ENCODE data around the gene CD300LG. TPM values are rescaled to one million over a fixed set of nuclear protein-coding genes. Genes with fewer than 3 reads are reported as not detected.

Gene CD300LG
- total and polyA plus RNA-seq, 8 donors, result 0.29 to 3.7 (median 0.92) TPM; not detected in 1

GRCh38 chr17:43873815-43874214, 26.8 kb downstream of the CD300LG start:
- peaks cover 0 to 8% (median 0%) of the 10 kb centered on the region in 3 donors for H3K27me3 ChIP-seq
- WGBS, 5 donors, result 66 to 73% (median 72%) methylated on average over 6 of the region's 6 CpGs
- no peak overlapping the region for H3K4me3 ChIP-seq
- H3K9me3 ChIP-seq, result no peaks in the 10 kb centered on the region
- TF ChIP-seq POLR2AphosphoS5 (IDR thresholded peaks at IDR 0.05) (no peak), EP300 (IDR thresholded peaks at IDR 0.05) (no peak), POLR2A (IDR thresholded peaks at IDR 0.05) (no peak)
- TF ChIP-seq, protein P1, sequence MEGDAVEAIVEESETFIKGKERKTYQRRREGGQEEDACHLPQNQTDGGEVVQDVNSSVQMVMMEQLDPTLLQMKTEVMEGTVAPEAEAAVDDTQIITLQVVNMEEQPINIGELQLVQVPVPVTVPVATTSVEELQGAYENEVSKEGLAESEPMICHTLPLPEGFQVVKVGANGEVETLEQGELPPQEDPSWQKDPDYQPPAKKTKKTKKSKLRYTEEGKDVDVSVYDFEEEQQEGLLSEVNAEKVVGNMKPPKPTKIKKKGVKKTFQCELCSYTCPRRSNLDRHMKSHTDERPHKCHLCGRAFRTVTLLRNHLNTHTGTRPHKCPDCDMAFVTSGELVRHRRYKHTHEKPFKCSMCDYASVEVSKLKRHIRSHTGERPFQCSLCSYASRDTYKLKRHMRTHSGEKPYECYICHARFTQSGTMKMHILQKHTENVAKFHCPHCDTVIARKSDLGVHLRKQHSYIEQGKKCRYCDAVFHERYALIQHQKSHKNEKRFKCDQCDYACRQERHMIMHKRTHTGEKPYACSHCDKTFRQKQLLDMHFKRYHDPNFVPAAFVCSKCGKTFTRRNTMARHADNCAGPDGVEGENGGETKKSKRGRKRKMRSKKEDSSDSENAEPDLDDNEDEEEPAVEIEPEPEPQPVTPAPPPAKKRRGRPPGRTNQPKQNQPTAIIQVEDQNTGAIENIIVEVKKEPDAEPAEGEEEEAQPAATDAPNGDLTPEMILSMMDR (IDR thresholded peaks at IDR 0.05), result no peak
- DNase-seq, result no peak
- intact Hi-C loops (cut with DNase I; ENCODE audit: low total_unique reads), result no loop called here
- peaks cover 0 to 24% (median 6%) of the 10 kb centered on the region in 4 donors for H3K4me1 ChIP-seq
- H3K36me3 ChIP-seq, result peaks cover 0 to 23% (median 6%) of the 10 kb centered on the region in 4 donors
- H3K27ac ChIP-seq, result peak overlapping the region in 1 of 5 donors; percentile 25

GRCh38 chr17:43874293-43874692, 27.3 kb downstream of the CD300LG start:
- peak; percentile 65 to 77 for DNase-seq
- peak overlapping the region in 1 of 5 donors; percentile 25 for H3K27ac ChIP-seq

GRCh38 chr17:43875476-43876147, 28.6 kb downstream of the CD300LG start:
- Histone ChIP-seq H3K27me3 (peaks cover 0 to 2% (median 0%) of the 10 kb centered on the region in 3 donors), H3K9me3 (no peaks in the 10 kb centered on the region), H3K36me3 (peaks cover 0 to 29% (median 9%) of the 10 kb centered on the region in 4 donors), H3K27ac (no peak overlapping the region), H3K4me3 (no peak overlapping the region), H3K4me1 (peaks cover 0 to 30% (median 6%) of the 10 kb centered on the region in 4 donors)
- TF ChIP-seq POLR2AphosphoS5 (IDR thresholded peaks at IDR 0.05) (no peak), POLR2A (IDR thresholded peaks at IDR 0.05) (no peak), EP300 (IDR thresholded peaks at IDR 0.05) (no peak)
- TF ChIP-seq, protein P1 (IDR thresholded peaks at IDR 0.05), result no peak
- DNase-seq, result no peak
- WGBS, 5 donors, result 81 to 93% (median 85%) methylated on average over 3 of the region's 3 CpGs
- intact Hi-C loops (cut with DNase I; ENCODE audit: low total_unique reads), result no loop called here

More at GRCh38 chr17:43874293-43874692, 27.3 kb downstream of the CD300LG start:
- no peak for TF ChIP-seq EP300 (IDR thresholded peaks at IDR 0.05)
- TF ChIP-seq POLR2AphosphoS5 (IDR thresholded peaks at IDR 0.05), result peak in 1 of 3 donors; percentile 45
- H3K36me3 ChIP-seq, result peaks cover 0 to 23% (median 6%) of the 10 kb centered on the region in 4 donors
- no peaks in the 10 kb centered on the region for H3K9me3 ChIP-seq
- 31 to 53% (median 38%) methylated on average over 3 of the region's 3 CpGs for WGBS, 5 donors
- H3K27me3 ChIP-seq, result peaks cover 0 to 8% (median 0%) of the 10 kb centered on the region in 3 donors
- H3K4me1 ChIP-seq, result peaks cover 0 to 26% (median 6%) of the 10 kb centered on the region in 4 donors
- no peak overlapping the region for H3K4me3 ChIP-seq
- intact Hi-C loops (cut with DNase I; ENCODE audit: low total_unique reads), result no loop called here

GRCh38 chr17:43877031-43877430, 30.1 kb downstream of the CD300LG start:
- Histone ChIP-seq H3K27ac (no peak overlapping the region), H3K9me3 (no peaks in the 10 kb centered on the region), H3K27me3 (no peaks in the 10 kb centered on the region), H3K36me3 (peaks cover 0 to 43% (median 20%) of the 10 kb centered on the region in 4 donors), H3K4me1 (peaks cover 0 to 30% (median 6%) of the 10 kb centered on the region in 4 donors), H3K4me3 (no peak overlapping the region)
- DNase-seq, result no peak
- intact Hi-C loops (cut with DNase I; ENCODE audit: low total_unique reads), result no loop called here
- WGBS, 5 donors, result 59 to 88% (median 87%) methylated on average over 4 to 7 of the region's 7 CpGs
- TF ChIP-seq POLR2AphosphoS5 (IDR thresholded peaks at IDR 0.05) (no peak), POLR2A (IDR thresholded peaks at IDR 0.05) (no peak), EP300 (IDR thresholded peaks at IDR 0.05) (no peak)
- TF ChIP-seq, protein P1 (IDR thresholded peaks at IDR 0.05), result no peak

All from stomach (tissue), 9 donors.